Measurements from ENCODE around the gene ITGB1BP1.

- TF ChIP-seq POLR2AphosphoS5 (IDR thresholded peaks at IDR 0.05) (no peak), CTCF (IDR thresholded peaks at IDR 0.05 in 8 of 11, conservative IDR thresholded peaks at IDR 0.05 in 3 of 11) (no peak), POLR2A (IDR thresholded peaks at IDR 0.05) (no peak)
Measured at GRCh38 chr2:9460441-9461017, 37.2 kb upstream of the ITGB1BP1 start.

All from spleen (tissue), 7 donors.